GM12873 (cell line): ENCODE measurements around the gene PHAF1.

ENCODE experiments used
- TF ChIP-seq, protein P1 (sequence below): IDR thresholded peaks from 2 replicates; pipeline ENCODE4 v1.5.1; 2012; ENCODE audit warnings: low read depth, mild to moderate bottlenecking, moderate library complexity, low read length, control low read depth; ENCODE audit not compliant: insufficient read depth; ENCODE audit errors: missing control alignments

Gene PHAF1

DNA sequence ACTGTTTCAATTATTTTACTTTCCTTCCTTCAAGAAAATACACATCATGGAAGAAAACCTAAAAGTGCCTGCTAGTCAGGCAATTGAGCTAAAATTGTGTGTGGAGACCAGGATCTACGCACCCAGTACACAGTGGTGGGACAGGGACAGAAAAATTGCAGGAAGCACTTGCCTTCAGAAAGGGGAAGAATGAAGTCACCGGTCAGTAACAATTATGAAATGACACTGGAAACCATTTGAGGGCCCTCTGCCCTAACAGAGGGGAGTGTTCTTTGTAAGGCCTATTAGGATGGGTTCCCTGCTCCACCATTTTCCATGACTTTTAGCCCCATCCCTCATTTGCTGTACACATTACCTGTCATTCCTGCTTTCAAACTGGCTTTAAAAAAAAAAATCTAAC, 4.5 kb upstream of the PHAF1 start:
- TF ChIP-seq, protein P1, sequence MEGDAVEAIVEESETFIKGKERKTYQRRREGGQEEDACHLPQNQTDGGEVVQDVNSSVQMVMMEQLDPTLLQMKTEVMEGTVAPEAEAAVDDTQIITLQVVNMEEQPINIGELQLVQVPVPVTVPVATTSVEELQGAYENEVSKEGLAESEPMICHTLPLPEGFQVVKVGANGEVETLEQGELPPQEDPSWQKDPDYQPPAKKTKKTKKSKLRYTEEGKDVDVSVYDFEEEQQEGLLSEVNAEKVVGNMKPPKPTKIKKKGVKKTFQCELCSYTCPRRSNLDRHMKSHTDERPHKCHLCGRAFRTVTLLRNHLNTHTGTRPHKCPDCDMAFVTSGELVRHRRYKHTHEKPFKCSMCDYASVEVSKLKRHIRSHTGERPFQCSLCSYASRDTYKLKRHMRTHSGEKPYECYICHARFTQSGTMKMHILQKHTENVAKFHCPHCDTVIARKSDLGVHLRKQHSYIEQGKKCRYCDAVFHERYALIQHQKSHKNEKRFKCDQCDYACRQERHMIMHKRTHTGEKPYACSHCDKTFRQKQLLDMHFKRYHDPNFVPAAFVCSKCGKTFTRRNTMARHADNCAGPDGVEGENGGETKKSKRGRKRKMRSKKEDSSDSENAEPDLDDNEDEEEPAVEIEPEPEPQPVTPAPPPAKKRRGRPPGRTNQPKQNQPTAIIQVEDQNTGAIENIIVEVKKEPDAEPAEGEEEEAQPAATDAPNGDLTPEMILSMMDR = no peak

DNA sequence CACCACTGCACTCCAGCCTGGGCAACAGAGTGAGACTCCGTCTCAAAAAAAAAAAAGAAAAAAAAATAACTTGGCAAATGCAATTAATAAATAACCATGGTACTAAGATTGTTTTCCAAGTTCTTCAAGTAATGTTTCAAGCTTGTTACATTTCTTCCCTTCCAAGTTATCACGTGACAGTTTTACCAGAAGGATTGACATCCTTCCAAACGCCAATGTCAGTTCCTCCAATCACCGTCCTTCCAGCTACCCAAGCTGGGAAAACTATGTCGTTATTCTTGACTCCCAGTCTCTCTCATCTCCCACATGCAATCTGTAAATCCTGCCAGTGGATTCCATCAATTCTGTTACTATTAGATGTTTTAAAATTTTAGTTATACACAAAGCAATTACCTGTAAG, 3.9 kb upstream of the PHAF1 start:
- TF ChIP-seq, protein P1 = no peak

DNA sequence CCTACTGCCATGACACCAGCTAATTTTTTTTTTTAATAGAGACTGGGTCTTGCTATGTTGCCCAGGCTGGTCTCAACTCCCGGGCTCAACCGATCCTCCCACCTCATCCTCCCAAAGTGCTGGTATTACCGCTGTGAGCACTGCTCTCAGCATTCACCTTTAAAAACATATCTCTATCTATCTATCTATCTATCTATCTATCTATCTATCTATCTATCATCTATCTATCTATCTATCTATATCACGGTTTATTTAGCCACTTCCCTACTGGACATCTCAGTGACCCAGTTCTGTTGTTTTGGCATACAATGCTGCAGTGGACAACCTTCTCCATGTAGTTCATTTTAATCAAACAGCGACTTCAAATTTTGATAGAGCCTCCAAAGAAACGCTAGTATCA, 1.3 kb upstream of the PHAF1 start:
- TF ChIP-seq, protein P1 = no peak

DNA sequence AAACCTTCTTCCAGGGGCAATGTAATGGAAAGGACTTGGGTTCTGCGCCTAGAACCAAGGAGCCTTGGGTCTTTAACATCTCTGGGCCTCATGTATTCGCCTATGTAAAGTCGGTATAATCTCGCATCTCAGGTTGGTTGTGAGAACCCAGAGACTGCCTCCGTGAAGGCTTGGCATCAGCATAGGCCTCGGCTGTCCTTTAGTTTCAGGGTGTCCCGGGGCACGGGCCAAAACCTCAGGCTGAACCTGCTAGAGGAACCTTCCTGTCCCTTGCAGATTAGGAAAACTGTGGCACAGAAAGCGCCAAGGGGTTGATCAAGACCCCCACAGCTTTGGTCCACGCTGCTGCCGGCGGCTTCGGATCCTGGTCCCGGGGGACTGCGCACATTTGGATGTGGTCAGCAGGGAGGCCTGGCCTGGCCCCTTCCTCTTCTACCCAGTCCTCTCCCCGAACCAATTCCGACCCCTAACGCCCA, 772 bp upstream of the PHAF1 start:
- TF ChIP-seq, protein P1 = no peak

DNA sequence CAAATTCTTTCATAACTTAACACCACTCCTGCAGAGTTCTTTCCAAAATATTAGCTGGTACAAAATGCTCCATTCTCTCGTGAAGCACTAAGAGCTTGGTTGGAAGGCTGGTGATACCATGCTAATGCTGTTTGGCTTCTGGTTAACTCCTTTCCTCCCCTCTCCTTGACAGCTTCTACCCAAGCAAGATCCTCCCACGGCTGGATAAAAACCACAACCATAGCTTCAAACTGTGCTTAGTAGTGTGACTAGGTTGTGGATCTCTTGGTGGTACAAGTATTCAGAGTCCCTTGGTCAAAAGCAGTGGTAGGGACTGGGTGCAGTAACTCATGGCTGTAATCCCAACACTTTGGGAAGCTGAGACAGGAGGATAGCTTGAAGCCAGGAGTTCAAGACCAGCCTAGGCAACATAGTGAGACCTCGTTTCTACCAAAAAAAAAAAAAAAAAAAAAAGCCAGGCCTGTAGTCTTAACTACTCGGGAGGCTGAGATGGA, 2.3 kb downstream of the PHAF1 start:
- TF ChIP-seq, protein P1 = no peak

DNA sequence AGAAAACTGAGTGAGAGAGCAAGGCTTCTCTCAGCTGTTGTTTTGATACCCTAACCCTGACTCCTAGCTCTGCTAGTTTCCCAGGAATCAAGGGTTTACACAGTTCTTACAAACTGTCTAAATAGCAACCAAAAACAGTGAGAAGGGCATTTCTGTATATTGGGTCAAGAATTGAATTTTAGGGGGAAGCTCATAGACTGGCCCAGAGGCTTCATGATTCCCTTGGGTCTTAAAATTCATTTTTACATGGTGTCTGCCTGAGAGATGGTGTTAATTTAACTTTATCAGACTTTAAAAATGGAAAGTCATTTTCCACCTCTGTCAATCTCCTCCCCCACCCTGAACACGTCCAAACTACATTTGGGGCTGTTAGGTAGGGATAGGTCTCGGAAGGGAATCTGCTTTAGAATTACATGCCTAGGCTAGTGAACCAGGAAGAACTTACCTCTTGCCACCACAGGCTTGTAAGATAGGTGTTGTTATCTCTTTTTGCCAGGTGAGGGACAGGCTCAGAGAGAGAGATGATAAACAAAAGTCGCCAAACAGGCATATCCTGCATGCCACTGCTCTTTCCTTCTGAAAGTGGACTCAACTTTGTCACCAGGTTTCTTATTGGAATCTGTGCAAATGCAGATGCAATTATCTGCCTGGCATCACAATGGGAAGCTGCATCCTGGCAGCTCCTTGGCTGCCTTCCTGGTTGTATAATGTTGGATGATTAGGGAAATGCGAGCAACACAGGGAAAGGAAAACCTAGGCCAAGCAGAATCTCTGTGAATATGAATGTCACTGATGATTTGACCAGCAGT, 3.1 kb downstream of the PHAF1 start:
- TF ChIP-seq, protein P1 = no peak

DNA sequence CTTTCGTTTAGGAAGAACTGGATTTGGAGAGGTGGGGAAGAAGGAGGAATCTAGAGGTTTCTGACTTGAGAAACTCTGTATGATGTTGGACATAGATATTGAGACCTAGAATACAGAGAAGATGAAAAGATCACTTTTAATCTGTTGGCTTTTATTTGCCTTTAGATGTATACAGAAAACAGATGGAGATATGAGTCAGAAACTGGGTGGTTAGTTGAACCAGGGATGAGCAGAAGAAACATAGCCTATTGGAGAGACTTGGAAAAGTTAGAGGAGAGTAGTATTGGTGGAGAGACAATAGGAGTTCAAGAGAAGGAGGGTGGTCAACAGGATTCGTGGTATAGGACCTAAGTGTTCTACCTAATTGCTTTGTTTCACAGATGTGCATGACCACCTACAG, 5.1 kb downstream of the PHAF1 start:
- TF ChIP-seq, protein P1 = no peak
